Hippocampal formation (tissue), 2 donors: ENCODE results near the gene MAST2.
"Not testable (repeated sequence)": the region's sequence is repeated elsewhere in the genome, so short reads cannot be mapped to it uniquely, and the experiment has no call there.

ENCODE experiments used
- DNase-seq, 2 donors: peaks; one replicate each; lab custom pipeline; 2025; lab: John Stamatoyannopoulos, UW

MAST2 gene

GRCh38 chr1:45814776-45815175 lies 11.4 kb downstream of the MAST2 start:
- no peak for DNase-seq

- no peak for DNase-seq
Measured at GRCh38 chr1:45815667-45816458, 12.5 kb downstream of the MAST2 start.

- no peak for DNase-seq
Measured at GRCh38 chr1:45820173-45820572, 16.8 kb downstream of the MAST2 start.

GRCh38 chr1:45820788-45821187 lies 17.4 kb downstream of the MAST2 start:
- DNase-seq, result no peak

GRCh38 chr1:45822644-45823043 lies 19.2 kb downstream of the MAST2 start:
- no peak for DNase-seq

GRCh38 chr1:45824607-45825006 lies 21.2 kb downstream of the MAST2 start:
- DNase-seq, result no peak

- no peak for DNase-seq
Measured at GRCh38 chr1:45827256-45827655, 23.8 kb downstream of the MAST2 start.

- no peak for DNase-seq
Measured at GRCh38 chr1:45828841-45829240, 25.4 kb downstream of the MAST2 start.

- no peak for DNase-seq
Measured at GRCh38 chr1:45833361-45833760, 29.9 kb downstream of the MAST2 start.

GRCh38 chr1:45834689-45835088 lies 31.3 kb downstream of the MAST2 start:
- no peak for DNase-seq

GRCh38 chr1:45836451-45836850 lies 33.0 kb downstream of the MAST2 start:
- DNase-seq, result no peak

GRCh38 chr1:45836861-45837260 lies 33.4 kb downstream of the MAST2 start:
- DNase-seq, result not testable (repeated sequence)

- not testable (repeated sequence) for DNase-seq
Measured at GRCh38 chr1:45838322-45838721, 34.9 kb downstream of the MAST2 start.

GRCh38 chr1:45840704-45841103 lies 37.3 kb downstream of the MAST2 start:
- DNase-seq, result no peak

GRCh38 chr1:45842786-45843185 lies 39.4 kb downstream of the MAST2 start:
- DNase-seq, result no peak

- DNase-seq, result no peak
Measured at GRCh38 chr1:45843474-45843905, 40.1 kb downstream of the MAST2 start.

GRCh38 chr1:45844000-45844399 lies 40.6 kb downstream of the MAST2 start:
- DNase-seq, result not testable (repeated sequence)

GRCh38 chr1:45846931-45847330 lies 43.5 kb downstream of the MAST2 start:
- no peak for DNase-seq

GRCh38 chr1:45848097-45848496 lies 44.7 kb downstream of the MAST2 start:
- DNase-seq, result no peak

GRCh38 chr1:45848714-45849113 lies 45.3 kb downstream of the MAST2 start:
- DNase-seq, result no peak

GRCh38 chr1:45850017-45850416 lies 46.6 kb downstream of the MAST2 start:
- no peak for DNase-seq

GRCh38 chr1:45854724-45855123 lies 51.3 kb downstream of the MAST2 start:
- no peak for DNase-seq

GRCh38 chr1:45857101-45857700 lies 53.8 kb downstream of the MAST2 start:
- no peak for DNase-seq
